HepG2 (cell line): ENCODE measurements around the gene ARL16. TPM values are rescaled to one million over a fixed set of nuclear protein-coding genes. Genes with fewer than 3 reads are reported as not detected.

Source experiments
- ATAC-seq: fragments of 200-7000 bp; cut with Tn5 transposase; 3 replicates; pipeline ENCODE4 v1.9.1; 2020; ENCODE audit warnings: mild to moderate bottlenecking, moderate library complexity
- BruUV-seq: library from RNA; stranded (reverse); fragments of 400-500 nt; replicated peaks from 2 replicates; lab custom pipeline; 2021; lab: Mats Ljungman, UMichigan
- CTCF ChIA-PET: fragments of 300-600 bp; formaldehyde crosslinking; extraction: SDS; loops from one replicate; lab custom pipeline; 2021; ENCODE audit warnings: low total read pairs, inconsistent platforms, low intra/inter-chr PET ratio; lab: Yijun Ruan, JAX
- POLR2A ChIA-PET: fragments of 350-600 bp; sonication (Branson Sonifier 250); formaldehyde crosslinking; loops from one replicate; lab custom pipeline; 2020; ENCODE audit warnings: antibody characterized with exemption, inconsistent platforms; lab: Yijun Ruan, JAX
- DNase-seq: peaks from one replicate; pipeline ENCODE4 v3.0.0-alpha.2; 2015; ENCODE audit warnings: low spot score
- FAIRE-seq: peaks from 3 replicates; lab custom pipeline; 2011; peaks lifted over from hg19 to GRCh38; lab: Jason Lieb, UNC
- H2AFZ ChIP-seq: one replicate; pipeline ENCODE4 v1.6.1; 2011; ENCODE audit warnings: low read length, inconsistent platforms
- H3K27ac ChIP-seq: fragments of 300-600 bp; 3 replicates; pipeline ENCODE4 v1.8.0; 2011; ENCODE audit warnings: mixed run types, mild to moderate bottlenecking, mixed read lengths, low read length, inconsistent platforms; ENCODE audit not compliant: insufficient read depth; ENCODE audit errors: extremely low read length
- H3K27me3 ChIP-seq, 2 experiments: fragments of 200-600 bp in 1 of 2; 2 replicates in 1 of 2; 3 replicates in 1 of 2; pipeline versions ENCODE4 v1.6.0 to v1.8.0; 2011; ENCODE audit warnings: low read length in 2 of 2, mild to moderate bottlenecking in 2 of 2, moderate library complexity in 2 of 2, inconsistent platforms in 1 of 2; ENCODE audit not compliant: insufficient read depth in 2 of 2, control insufficient read depth in 1 of 2
- H3K36me3 ChIP-seq, 2 experiments: fragments of 200-600 bp in 1 of 2; replicated peaks in 1 of 2; 2 replicates in 1 of 2; 3 replicates in 1 of 2; pipeline versions ENCODE4 v1.5.1 to v1.8.0; 2011; ENCODE audit warnings: low read length in 2 of 2, inconsistent platforms in 1 of 2; ENCODE audit not compliant: insufficient read depth in 2 of 2, control insufficient read depth in 1 of 2
- H3K4me1 ChIP-seq: 2 replicates; pipeline ENCODE4 v1.5.1; 2012; ENCODE audit warnings: low read length, inconsistent platforms; ENCODE audit not compliant: insufficient read depth
- H3K4me2 ChIP-seq: 2 replicates; pipeline ENCODE4 v1.6.0; 2011; ENCODE audit warnings: low read depth, low read length, inconsistent platforms
- H3K4me3 ChIP-seq, 3 experiments: fragments of 200-600 bp in 1 of 3; sonication (generic), shearing (Covaris generic) in 1 of 3; replicated peaks in 1 of 3; 2 replicates each; pipeline ENCODE4 v1.5.1; 2011 to 2016; ENCODE audit warnings: low read length in 3 of 3, inconsistent platforms in 2 of 3, low read depth in 2 of 3, mild to moderate bottlenecking in 2 of 3, control low read depth in 1 of 3, mixed read lengths in 1 of 3; ENCODE audit not compliant: insufficient read depth in 1 of 3
- H3K79me2 ChIP-seq: one replicate; pipeline ENCODE4 v1.6.1; 2011; ENCODE audit warnings: low read length, inconsistent platforms; ENCODE audit not compliant: insufficient read depth
- H3K9ac ChIP-seq: 2 replicates; pipeline ENCODE4 v1.6.0; 2011; ENCODE audit warnings: mild to moderate bottlenecking, low read depth, low read length, inconsistent platforms; ENCODE audit not compliant: insufficient read depth
- H3K9me3 ChIP-seq: 2 replicates; pipeline ENCODE4 v1.5.1; 2012; ENCODE audit warnings: mild to moderate bottlenecking, low read length
- H4K20me1 ChIP-seq: 2 replicates; pipeline ENCODE4 v1.6.0; 2011; ENCODE audit warnings: inconsistent platforms, mild to moderate bottlenecking, low read length, moderate library complexity; ENCODE audit not compliant: insufficient read depth
- DNMT1 ChIP-seq: sonication (generic); formaldehyde crosslinking; IDR thresholded peaks from 2 replicates; pipeline ENCODE4 v1.5.1; 2020; ENCODE audit warnings: mild to moderate bottlenecking, missing genetic modification reagents
- EED ChIP-seq: sonication (generic); formaldehyde crosslinking; IDR thresholded peaks from 2 replicates; pipeline ENCODE4 v1.5.0; 2020; ENCODE audit warnings: mild to moderate bottlenecking, missing genetic modification reagents
- KDM2A ChIP-seq: sonication (generic); formaldehyde crosslinking; IDR thresholded peaks from 2 replicates; pipeline ENCODE4 v1.4.0; 2020; ENCODE audit warnings: low read depth, missing genetic modification reagents, borderline replicate concordance
- MXI1 ChIP-seq: IDR thresholded peaks from 3 replicates; pipeline ENCODE4 v1.6.1; 2012; ENCODE audit warnings: low read depth, low read length, inconsistent platforms, borderline replicate concordance
- NFE2L1 ChIP-seq: sonication (generic); formaldehyde crosslinking; IDR thresholded peaks from 2 replicates; pipeline ENCODE4 v1.4.0; 2020; ENCODE audit warnings: missing genetic modification reagents, mild to moderate bottlenecking, borderline replicate concordance
- REL ChIP-seq: sonication (generic); formaldehyde crosslinking; conservative IDR thresholded peaks from 2 replicates; pipeline ENCODE4 v1.8.0; 2022; ENCODE audit warnings: mild to moderate bottlenecking, missing genetic modification reagents, moderate library complexity
- THAP7 ChIP-seq: sonication (generic); formaldehyde crosslinking; IDR thresholded peaks from 2 replicates; pipeline ENCODE4 v1.8.1; 2023; ENCODE audit warnings: mild to moderate bottlenecking, missing genetic modification reagents
- XRCC5 ChIP-seq: fragments of 200-400 bp; formaldehyde crosslinking; optimal IDR thresholded peaks from 2 replicates; pipeline ENCODE3; 2017; ENCODE audit warnings: mild to moderate bottlenecking, low read length
- ZBTB38 ChIP-seq: sonication (generic); formaldehyde crosslinking; IDR thresholded peaks from 2 replicates; pipeline ENCODE4 v1.5.1; 2020; ENCODE audit warnings: mild to moderate bottlenecking, missing genetic modification reagents
- ZBTB46 ChIP-seq: sonication (generic); formaldehyde crosslinking; IDR thresholded peaks from 2 replicates; pipeline ENCODE4 v1.4.0; 2020; ENCODE audit warnings: mild to moderate bottlenecking, missing genetic modification reagents, borderline replicate concordance
- ZFP62 ChIP-seq: sonication (generic); formaldehyde crosslinking; IDR thresholded peaks from 2 replicates; pipeline ENCODE4 v1.4.0; 2020; ENCODE audit warnings: missing genetic modification reagents
- ZNF138 ChIP-seq: sonication (generic); formaldehyde crosslinking; IDR thresholded peaks from 2 replicates; pipeline ENCODE4 v1.5.0; 2020; ENCODE audit warnings: mild to moderate bottlenecking, low read depth, missing genetic modification reagents
- ZNF33A ChIP-seq: sonication (generic); formaldehyde crosslinking; IDR thresholded peaks from 2 replicates; pipeline ENCODE4 v1.5.1; 2020; ENCODE audit warnings: missing genetic modification reagents, mild to moderate bottlenecking, moderate library complexity, borderline replicate concordance
- ZNF740 ChIP-seq: sonication (generic); formaldehyde crosslinking; IDR thresholded peaks from 2 replicates; pipeline ENCODE4 v1.4.0; 2020; ENCODE audit warnings: missing genetic modification reagents
- WGBS: methylation state at CpG from one replicate; pipeline ENCODE4 v1.1.6; 2017; ENCODE audit warnings: low lambda C conversion rate; 5-methylcytosine and 5-hydroxymethylcytosine counted together
- in situ Hi-C: cut with HindIII; loops from 2 replicates; pipeline ENCODE4 v1.10.0; 2017; ENCODE audit warnings: low pct_unique_long_range_greater_than_20kb; ENCODE audit not compliant: extremely low pct_ligation_motif_present
- intact Hi-C: fragments of 100-400 bp; cut with micrococcal nuclease; formaldehyde crosslinking; loops from one replicate; pipeline ENCODE4 v1.10.0; 2022; ENCODE audit not compliant: unreplicated experiment
- polyA plus RNA-seq, 8 experiments: library from polyadenylated mRNA; depleted of rRNA in 3 of 8; stranded (reverse) in 7 of 8; unstranded in 1 of 8; fragments of >200 nt; fragmentation: Illumina TruSeq in 4 of 8; extraction: Trizol in 4 of 8; gene quantifications; 2 replicates each; pipeline versions ENCODE4 v1.2.1 to v1.2.3, GENCODE V29; 2011 to 2016; ENCODE audit warnings: low read depth in 4 of 8, missing spikeins in 1 of 8, mixed read lengths in 1 of 8; ENCODE audit not compliant: insufficient read depth in 1 of 8
- total RNA-seq, 5 experiments: library from RNA; depleted of rRNA; stranded (reverse); fragments of >200 nt; fragmentation: Illumina TruSeq; extraction: Trizol; gene quantifications; 2 replicates each; pipeline ENCODE4 v1.2.3, GENCODE V29; 2016; ENCODE audit warnings: low read depth in 1 of 5

The ARL16 gene
- total and polyA plus RNA-seq, 2 of the 13 experiments (the other 11 are each of a cell fraction or from before 2014, with no cell fraction given): 20.8 to 30.8 TPM

- in situ Hi-C loops (no loop called here), intact Hi-C loops (no loop called here)
- CTCF ChIA-PET: no interaction called here
- no TSS peak for BruUV-seq
- Histone ChIP-seq H3K27ac (peak overlapping the region; percentile 68), H3K4me1 (peaks cover 43% of the 10 kb centered on the region), H3K9me3 (no peaks in the 10 kb centered on the region), H3K4me2 (peak overlapping the region; percentile 90), H3K9ac (peak overlapping the region; percentile 94), H4K20me1 (no peaks in the 10 kb centered on the region)
- WGBS: 20% methylated on average over 12 of the region's 19 CpGs
- no peak for FAIRE-seq
- peak; percentile 1; the same call in 1 of the 3 replicates for ATAC-seq
- TF ChIP-seq MXI1 (peak; percentile 0; the same call in 1 of the 3 replicates), REL (CRISPR knock-in tag) (no peak), ZFP62 (CRISPR knock-in tag) (no peak), DNMT1 (CRISPR knock-in tag) (no peak), ZNF33A (CRISPR knock-in tag) (no peak), NFE2L1 (no peak), XRCC5 (peak; percentile 15), THAP7 (CRISPR knock-in tag) (no peak), ZNF138 (CRISPR knock-in tag) (0 out of 2 replicates have a peak, but pooled peaks have one; percentile 20), ZBTB46 (CRISPR knock-in tag) (no peak), ZBTB38 (CRISPR knock-in tag) (0 out of 2 replicates have a peak, but pooled peaks have one; percentile 27), KDM2A (CRISPR knock-in tag) (no peak), EED (CRISPR knock-in tag) (0 out of 2 replicates have a peak, but pooled peaks have one; percentile 7), ZNF740 (CRISPR knock-in tag) (peak; percentile 47; the same call in 1 of the 2 replicates)
- TF ChIP-seq, all 625 proteins: peak for 6
- Histone ChIP-seq H3K36me3 (peaks cover 16 to 25% of the 10 kb centered on the region in 2 experiments; a peak in 4 of 5 replicates), H3K27me3 (no peaks in the 10 kb centered on the region; a peak in 1 of 5 replicates), H3K79me2 (peaks cover 35% of the 10 kb centered on the region), H2AFZ (no peak overlapping the region), H3K4me3 (peak overlapping the region; percentile 94 to 99 (median 97))
- POLR2A ChIA-PET: interaction anchor here (0.5 to 4.5 kb wide), 15 partner anchors 10 to 1886 kb away, joined by 3 to 124 read pairs (median 10); partner anchors contain the start of genes CBX8, CCDC137, MCRIP1 and MRPL12
- DNase-seq: no peak
Observed at GRCh38 chr17:81682565-81683207, 911 bp downstream of the ARL16 start.
